Left kidney (tissue), 8 donors: ENCODE measurements around the gene GALNS. TPM values are rescaled to one million over a fixed set of nuclear protein-coding genes. Genes with fewer than 3 reads are reported as not detected.
A peak's percentile ranks its signal among the peaks of the same experiment; 100 is the strongest.
"Not testable (repeated sequence)": the region's sequence is repeated elsewhere in the genome, so short reads cannot be mapped to it uniquely, and the experiment has no call there.

ENCODE experiments used
- DNase-seq: peaks from one replicate; pipeline ENCODE4 v3.0.0-alpha.2; 2013
- long read RNA-seq, 8 donors: transcript quantifications; one replicate each; lab custom pipeline, GENCODE V29; 2026
- polyA plus RNA-seq: library from polyadenylated mRNA; unstranded; fragments of 120-200 nt; gene quantifications from one replicate; pipeline ENCODE4 v1.2.1, GENCODE V29; 2013; ENCODE audit not compliant: insufficient read length

Gene GALNS
- 22.2 TPM for polyA plus RNA-seq
- long read RNA-seq, donor 1, transcript GALNS-201 (14 exons, 2,363 nt) = major isoform, 7 of 116 reads
- long read RNA-seq, donor 1, partial matches to known transcripts = 37 of 116 reads
- long read RNA-seq, donor 1, other reads (novel, unspliced or antisense) = 72 of 116 reads
- long read RNA-seq, donor 2, partial matches to known transcripts = 0 of 2 reads
- long read RNA-seq, donor 2, other reads (novel, unspliced or antisense) = 0 of 2 reads
- long read RNA-seq, donor 3, partial matches to known transcripts = 0 of 2 reads
- long read RNA-seq, donor 3, other reads (novel, unspliced or antisense) = 0 of 2 reads
- long read RNA-seq, donor 4 = 0 reads
- long read RNA-seq, donor 5, partial matches to known transcripts = 185 of 246 reads
- long read RNA-seq, donor 5, other reads (novel, unspliced or antisense) = 55 of 246 reads
- long read RNA-seq, donor 6, full-length matches to known transcripts = 7 of 7 reads
- long read RNA-seq, donor 6, partial matches to known transcripts = 0 of 7 reads
- long read RNA-seq, donor 6, other reads (novel, unspliced or antisense) = 0 of 7 reads
- long read RNA-seq, donor 7, transcript GALNS-201 (14 exons, 2,363 nt) = major isoform, 5 of 5 reads
- long read RNA-seq, donor 7, partial matches to known transcripts = 0 of 5 reads
- long read RNA-seq, donor 7, other reads (novel, unspliced or antisense) = 0 of 5 reads
- long read RNA-seq, donor 8, partial matches to known transcripts = 0 of 1 reads
- long read RNA-seq, donor 8, other reads (novel, unspliced or antisense) = 0 of 1 reads

- DNase-seq = peak; percentile 93
These were observed at the start of gene GALNS, which contains the start of gene TRAPPC2L for GRCh38 chr16:88856828-88857727. GALNS (minus strand) TSS chr16:88856947; CDS start chr16:88856877, 70 bp downstream. TRAPPC2L (plus strand) TSS chr16:88857127; CDS start chr16:88857151, 24 bp downstream.

GRCh38 chr16:88906020-88906419 lies 49.3 kb upstream of the GALNS start:
- no peak for DNase-seq

- DNase-seq = no peak
These were observed 48.8 kb upstream of the GALNS start for GRCh38 chr16:88905563-88905962.

- no peak for DNase-seq
These were observed 48.1 kb upstream of the GALNS start for GRCh38 chr16:88904676-88905365.

GRCh38 chr16:88903267-88903666 lies 46.5 kb upstream of the GALNS start:
- DNase-seq = no peak

GRCh38 chr16:88902744-88903143 lies 46.0 kb upstream of the GALNS start:
- DNase-seq = no peak

- DNase-seq = no peak
These were observed 45.1 kb upstream of the GALNS start for GRCh38 chr16:88901718-88902337.

GRCh38 chr16:88900662-88901052 lies 43.9 kb upstream of the GALNS start:
- no peak for DNase-seq

GRCh38 chr16:88899901-88900661 lies 43.3 kb upstream of the GALNS start:
- DNase-seq = no peak

GRCh38 chr16:88897696-88898425 lies 41.1 kb upstream of the GALNS start:
- no peak for DNase-seq

GRCh38 chr16:88896238-88897070 lies 39.7 kb upstream of the GALNS start:
- DNase-seq = no peak

- DNase-seq = no peak
These were observed 38.6 kb upstream of the GALNS start for GRCh38 chr16:88895335-88895734.

- DNase-seq = no peak
These were observed 38.0 kb upstream of the GALNS start for GRCh38 chr16:88894681-88895300.

- DNase-seq = not testable (repeated sequence)
These were observed 37.5 kb upstream of the GALNS start for GRCh38 chr16:88894266-88894665.

- no peak for DNase-seq
These were observed 36.6 kb upstream of the GALNS start for GRCh38 chr16:88893127-88893968.

GRCh38 chr16:88892065-88892464 lies 35.3 kb upstream of the GALNS start:
- no peak for DNase-seq

- no peak for DNase-seq
These were observed 34.3 kb upstream of the GALNS start for GRCh38 chr16:88891083-88891482.
